Measurements from ENCODE around the gene GNAL.

GRCh38 chr18:11902522-11903292 is 213.6 kb downstream of the GNAL start:
- TF ChIP-seq POLR2A (IDR thresholded peaks at IDR 0.05), result no peak
- TF ChIP-seq, protein P1, sequence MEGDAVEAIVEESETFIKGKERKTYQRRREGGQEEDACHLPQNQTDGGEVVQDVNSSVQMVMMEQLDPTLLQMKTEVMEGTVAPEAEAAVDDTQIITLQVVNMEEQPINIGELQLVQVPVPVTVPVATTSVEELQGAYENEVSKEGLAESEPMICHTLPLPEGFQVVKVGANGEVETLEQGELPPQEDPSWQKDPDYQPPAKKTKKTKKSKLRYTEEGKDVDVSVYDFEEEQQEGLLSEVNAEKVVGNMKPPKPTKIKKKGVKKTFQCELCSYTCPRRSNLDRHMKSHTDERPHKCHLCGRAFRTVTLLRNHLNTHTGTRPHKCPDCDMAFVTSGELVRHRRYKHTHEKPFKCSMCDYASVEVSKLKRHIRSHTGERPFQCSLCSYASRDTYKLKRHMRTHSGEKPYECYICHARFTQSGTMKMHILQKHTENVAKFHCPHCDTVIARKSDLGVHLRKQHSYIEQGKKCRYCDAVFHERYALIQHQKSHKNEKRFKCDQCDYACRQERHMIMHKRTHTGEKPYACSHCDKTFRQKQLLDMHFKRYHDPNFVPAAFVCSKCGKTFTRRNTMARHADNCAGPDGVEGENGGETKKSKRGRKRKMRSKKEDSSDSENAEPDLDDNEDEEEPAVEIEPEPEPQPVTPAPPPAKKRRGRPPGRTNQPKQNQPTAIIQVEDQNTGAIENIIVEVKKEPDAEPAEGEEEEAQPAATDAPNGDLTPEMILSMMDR (IDR thresholded peaks at IDR 0.05), result no peak

Data from body of pancreas (tissue), 4 donors.